Activated B cell treated with CpG ODN at 0.5 μM for 24 hours (primary cell): ENCODE data around the gene LRBA. TPM values are rescaled to one million over a fixed set of nuclear protein-coding genes. Genes with fewer than 3 reads are reported as not detected.

Experiments used
- ATAC-seq: fragments of 200-7000 bp; cut with Tn5 transposase; one replicate; pipeline ENCODE4 v1.10.0; 2021; ENCODE audit warnings: low read depth, mild to moderate bottlenecking, moderate library complexity
- CTCF ChIA-PET: fragments of 350-600 bp; sonication (Branson Sonifier 250); formaldehyde crosslinking; loops from one replicate; lab custom pipeline; 2021; ENCODE audit warnings: antibody characterized with exemption; lab: Charles Lee
- POLR2A ChIA-PET: fragments of 350-600 bp; sonication (Branson Sonifier 250); formaldehyde crosslinking; loops from one replicate; lab custom pipeline; 2021; ENCODE audit warnings: antibody characterized with exemption; lab: Charles Lee
- DNase-seq: peaks from one replicate; pipeline ENCODE4 v3.0.0; 2022
- H3K27ac Mint-ChIP-seq: one replicate; pipeline ENCODE4 v1.8.0; 2020; ENCODE audit warnings: mixed read lengths
- H3K27me3 Mint-ChIP-seq: one replicate; pipeline ENCODE4 v1.8.0; 2021; ENCODE audit warnings: mixed read lengths
- H3K36me3 Mint-ChIP-seq: one replicate; pipeline ENCODE4 v1.8.0; 2021; ENCODE audit warnings: low read depth, mixed read lengths
- H3K4me1 Mint-ChIP-seq: one replicate; pipeline ENCODE4 v1.8.0; 2021; ENCODE audit warnings: mixed read lengths
- H3K4me3 Mint-ChIP-seq: one replicate; pipeline ENCODE4 v1.8.0; 2020; ENCODE audit warnings: mild to moderate bottlenecking, mixed read lengths
- H3K9me3 Mint-ChIP-seq: one replicate; pipeline ENCODE4 v1.8.0; 2020; ENCODE audit warnings: mixed read lengths
- intact Hi-C: fragments of 100-400 bp; cut with micrococcal nuclease; formaldehyde crosslinking; loops from one replicate; pipeline ENCODE4 v1.15.1; 2024
- total RNA-seq: library from RNA; stranded (reverse); gene quantifications from 2 replicates; pipeline ENCODE4 v1.2.3, GENCODE V29; 2022
- TF ChIP-seq, protein P1 (sequence below): fragments of 200-600 bp; IDR thresholded peaks from one replicate; pipeline ENCODE4 v1.8.0; 2022; ENCODE audit warnings: antibody characterized with exemption, mild to moderate bottlenecking

LRBA gene
- total RNA-seq, 1 donor from 2014 or later: 66.5 TPM

DNA sequence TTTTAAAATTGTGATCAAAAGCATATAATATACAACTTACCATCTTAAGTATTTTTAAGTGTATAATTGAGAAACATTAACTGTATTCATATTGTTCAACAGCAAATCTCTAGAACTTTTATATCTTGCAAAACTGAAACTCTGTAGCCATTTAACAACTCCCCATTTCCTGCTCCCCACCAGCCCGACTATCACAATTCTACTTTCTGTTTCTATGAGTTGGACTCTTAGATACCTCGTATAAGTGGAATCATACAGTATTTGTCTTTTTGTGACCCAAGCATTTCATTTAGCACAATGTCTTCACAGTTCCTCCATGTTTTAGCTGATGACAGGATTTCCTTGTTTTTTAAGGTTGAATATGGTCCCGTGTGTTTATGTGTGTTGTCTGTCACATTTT is 106.0 kb downstream of the LRBA start:
- peaks cover 3% of the 10 kb centered on the region for H3K4me1 Mint-ChIP-seq
- TF ChIP-seq, protein P1, sequence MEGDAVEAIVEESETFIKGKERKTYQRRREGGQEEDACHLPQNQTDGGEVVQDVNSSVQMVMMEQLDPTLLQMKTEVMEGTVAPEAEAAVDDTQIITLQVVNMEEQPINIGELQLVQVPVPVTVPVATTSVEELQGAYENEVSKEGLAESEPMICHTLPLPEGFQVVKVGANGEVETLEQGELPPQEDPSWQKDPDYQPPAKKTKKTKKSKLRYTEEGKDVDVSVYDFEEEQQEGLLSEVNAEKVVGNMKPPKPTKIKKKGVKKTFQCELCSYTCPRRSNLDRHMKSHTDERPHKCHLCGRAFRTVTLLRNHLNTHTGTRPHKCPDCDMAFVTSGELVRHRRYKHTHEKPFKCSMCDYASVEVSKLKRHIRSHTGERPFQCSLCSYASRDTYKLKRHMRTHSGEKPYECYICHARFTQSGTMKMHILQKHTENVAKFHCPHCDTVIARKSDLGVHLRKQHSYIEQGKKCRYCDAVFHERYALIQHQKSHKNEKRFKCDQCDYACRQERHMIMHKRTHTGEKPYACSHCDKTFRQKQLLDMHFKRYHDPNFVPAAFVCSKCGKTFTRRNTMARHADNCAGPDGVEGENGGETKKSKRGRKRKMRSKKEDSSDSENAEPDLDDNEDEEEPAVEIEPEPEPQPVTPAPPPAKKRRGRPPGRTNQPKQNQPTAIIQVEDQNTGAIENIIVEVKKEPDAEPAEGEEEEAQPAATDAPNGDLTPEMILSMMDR: no peak
- intact Hi-C loops: no loop called here
- peaks cover 84% of the 10 kb centered on the region for H3K36me3 Mint-ChIP-seq
- peak overlapping the region; percentile 1 for H3K27ac Mint-ChIP-seq
- ChIA-PET POLR2A (no interaction called here), CTCF (no interaction called here)
- no peak overlapping the region for H3K4me3 Mint-ChIP-seq
- peaks cover 15% of the 10 kb centered on the region for H3K9me3 Mint-ChIP-seq
- H3K27me3 Mint-ChIP-seq: no peaks in the 10 kb centered on the region
- DNase-seq (no peak), ATAC-seq (no peak)

DNA sequence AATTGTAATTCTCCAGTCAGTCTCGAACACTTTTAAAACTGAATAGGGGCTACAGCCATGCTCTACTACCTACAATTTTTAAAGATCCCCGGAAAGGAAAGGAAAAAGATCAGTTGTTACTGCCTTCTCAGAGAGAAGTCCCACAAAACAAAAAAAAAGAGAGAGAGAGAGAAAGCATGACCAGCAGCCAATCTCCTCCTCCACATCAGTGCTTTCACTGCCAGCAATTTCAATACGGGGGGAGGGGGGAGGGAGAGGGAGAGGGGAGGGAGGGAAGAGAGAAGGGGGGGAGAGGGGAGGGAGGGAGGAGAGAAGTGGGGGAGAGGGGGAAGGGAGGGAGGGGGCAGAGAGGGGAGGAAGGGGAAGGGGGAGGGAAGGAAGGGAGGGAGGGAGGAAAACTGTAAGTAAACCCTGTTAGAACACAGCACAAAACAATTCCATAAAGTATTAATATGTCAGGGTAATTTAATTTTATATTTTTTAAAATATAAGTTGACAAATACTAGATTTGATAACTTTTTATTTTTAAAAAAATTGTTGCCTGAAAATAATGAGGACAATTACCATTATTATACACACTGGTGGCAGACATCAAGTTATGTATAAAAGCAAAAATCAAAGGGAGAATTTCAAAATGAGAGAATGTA is 108.0 kb downstream of the LRBA start:
- H3K27ac Mint-ChIP-seq: no peak overlapping the region

DNA sequence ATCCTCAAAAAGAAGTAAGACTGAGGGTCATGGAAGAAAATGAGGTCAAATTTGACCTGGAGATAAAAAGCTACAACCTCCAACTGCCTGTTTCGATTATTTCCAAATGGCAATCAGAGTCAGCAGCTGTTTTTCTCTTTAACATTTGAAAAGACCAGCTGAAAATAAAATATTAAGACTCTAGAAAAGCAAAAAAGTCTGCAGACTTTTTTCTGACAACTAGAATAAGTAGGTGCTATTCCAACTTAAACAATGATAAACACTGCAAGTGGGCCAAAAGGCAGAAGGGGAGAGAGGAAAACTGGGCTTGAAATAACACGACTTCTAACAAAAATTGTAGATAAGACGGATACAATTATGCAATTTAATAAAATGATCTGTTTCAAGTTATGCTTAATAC is 110.4 kb downstream of the LRBA start:
- no peak overlapping the region for H3K27ac Mint-ChIP-seq
- ATAC-seq (no peak), DNase-seq (no peak)
- CTCF ChIA-PET: no interaction called here
- no peaks in the 10 kb centered on the region for H3K4me1 Mint-ChIP-seq
- peaks cover 5% of the 10 kb centered on the region for H3K9me3 Mint-ChIP-seq
- H3K27me3 Mint-ChIP-seq: no peaks in the 10 kb centered on the region
- peaks cover 82% of the 10 kb centered on the region for H3K36me3 Mint-ChIP-seq
- POLR2A ChIA-PET: no interaction called here
- H3K4me3 Mint-ChIP-seq: no peak overlapping the region
- TF ChIP-seq, protein P1: no peak
- intact Hi-C loops: no loop called here

More for the DNA sequence above, 108.0 kb downstream of the LRBA start:
- H3K9me3 Mint-ChIP-seq: peaks cover 11% of the 10 kb centered on the region
- H3K27me3 Mint-ChIP-seq: no peaks in the 10 kb centered on the region
- ChIA-PET CTCF (no interaction called here), POLR2A (no interaction called here)
- peaks cover 84% of the 10 kb centered on the region for H3K36me3 Mint-ChIP-seq
- H3K4me1 Mint-ChIP-seq: peaks cover 3% of the 10 kb centered on the region
- TF ChIP-seq, protein P1: no peak
- DNase-seq: no peak
- intact Hi-C loops: no loop called here
- H3K4me3 Mint-ChIP-seq: no peak overlapping the region
- no peak for ATAC-seq

DNA sequence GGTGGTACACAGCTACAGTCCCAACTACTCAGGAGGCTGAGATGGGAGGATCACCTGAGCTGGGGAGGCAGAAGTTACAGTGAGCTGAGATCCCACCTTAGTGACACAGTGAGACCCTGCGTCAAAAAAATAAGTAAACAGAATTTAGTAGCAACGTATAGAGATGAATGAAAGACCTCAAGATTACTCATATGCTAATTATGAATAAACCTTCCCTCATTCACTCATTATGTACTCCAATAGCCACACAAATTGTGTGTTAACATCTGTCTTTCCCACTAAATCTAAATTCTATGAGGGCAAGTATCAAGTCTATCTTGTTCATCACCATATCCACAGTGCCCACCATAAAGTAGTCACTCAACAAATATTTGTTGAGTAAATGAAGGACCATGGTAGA is 111.5 kb downstream of the LRBA start:
- POLR2A ChIA-PET: no interaction called here
- intact Hi-C loops: no loop called here
- ATAC-seq (no peak), DNase-seq (no peak)
- no peaks in the 10 kb centered on the region for H3K4me1 Mint-ChIP-seq
- CTCF ChIA-PET: no interaction called here
- TF ChIP-seq, protein P1: no peak
- H3K4me3 Mint-ChIP-seq: no peak overlapping the region
- no peak overlapping the region for H3K27ac Mint-ChIP-seq
- no peaks in the 10 kb centered on the region for H3K27me3 Mint-ChIP-seq
- H3K9me3 Mint-ChIP-seq: peaks cover 5% of the 10 kb centered on the region
- peaks cover 83% of the 10 kb centered on the region for H3K36me3 Mint-ChIP-seq

DNA sequence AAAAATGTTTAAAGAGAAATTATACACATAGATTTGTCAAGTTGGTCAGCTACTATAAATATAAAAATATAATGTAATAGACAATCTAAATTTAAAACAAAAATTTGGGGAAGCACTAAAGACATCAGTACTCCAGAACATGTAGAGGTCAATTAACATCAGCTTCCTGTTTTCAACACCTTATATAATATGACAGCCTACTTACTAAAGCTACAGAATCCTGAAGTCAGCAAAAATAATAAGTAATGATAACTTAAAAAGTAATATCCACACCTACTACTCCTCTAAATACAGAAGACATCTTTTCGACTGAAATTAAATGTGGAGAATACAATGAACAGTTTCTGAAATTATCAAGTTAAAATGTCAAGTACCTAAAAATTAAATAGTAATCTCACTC is 118.6 kb downstream of the LRBA start:
- no peaks in the 10 kb centered on the region for H3K4me1 Mint-ChIP-seq
- no peaks in the 10 kb centered on the region for H3K9me3 Mint-ChIP-seq
- H3K4me3 Mint-ChIP-seq: no peak overlapping the region
- TF ChIP-seq, protein P1: no peak
- no peak for DNase-seq
- CTCF ChIA-PET: interaction anchor here (1.1 to 1.5 kb wide), 2 partner anchors 28 to 30 kb away, joined by 4 to 6 read pairs; no protein-coding TSS in a partner anchor
- POLR2A ChIA-PET: no interaction called here
- peaks cover 65% of the 10 kb centered on the region for H3K36me3 Mint-ChIP-seq
- H3K27me3 Mint-ChIP-seq: no peaks in the 10 kb centered on the region
- intact Hi-C loops: no loop called here
- ATAC-seq: no peak
- no peak overlapping the region for H3K27ac Mint-ChIP-seq
